ENCODE results near the gene EVC2. TPM values are rescaled to one million over a fixed set of nuclear protein-coding genes. Genes with fewer than 3 reads are reported as not detected.

EVC2 gene
- total and polyA plus RNA-seq, 12 donors = 0.66 to 3.4 (median 1.7) TPM

- Histone ChIP-seq H3K4me1 (replicated peaks in 1 of 2) (no peaks in the 10 kb centered on the region), H3K36me3 (replicated peaks in 1 of 2) (no peaks in the 10 kb centered on the region), H3K27me3 (no peaks in the 10 kb centered on the region), H3K9me3 (replicated peaks in 1 of 3) (no peaks in the 10 kb centered on the region), H3K27ac (no peak overlapping the region), H3K4me3 (no peak overlapping the region)
- 86 to 92% (median 91%) methylated on average over 5 of the region's 5 CpGs for WGBS, 4 donors
- DNase-seq = no peak
- TF ChIP-seq POLR2A (IDR thresholded peaks at IDR 0.05) = no peak
- no peak for TF ChIP-seq CTCF (IDR thresholded peaks at IDR 0.05)
- intact Hi-C loops (cut with DNase I) = no loop called here
Observed at GRCh38 chr4:5569451-5569850, 138.9 kb downstream of the EVC2 start.

- H3K36me3 ChIP-seq (replicated peaks in 1 of 2) = no peaks in the 10 kb centered on the region
- H3K4me3 ChIP-seq = no peak overlapping the region
- no peak for DNase-seq
- no peak overlapping the region for H3K27ac ChIP-seq
- no peaks in the 10 kb centered on the region for H3K4me1 ChIP-seq (replicated peaks in 1 of 2)
- no peaks in the 10 kb centered on the region for H3K9me3 ChIP-seq (replicated peaks in 1 of 3)
- WGBS, 4 donors = 84 to 100% (median 91%) methylated on average over 4 to 6 of the region's 6 CpGs
- intact Hi-C loops (cut with DNase I) = no loop called here
- H3K27me3 ChIP-seq = no peaks in the 10 kb centered on the region
- no peak for TF ChIP-seq POLR2A (IDR thresholded peaks at IDR 0.05)
Observed at GRCh38 chr4:5568931-5569330, 139.4 kb downstream of the EVC2 start.

GRCh38 chr4:5568336-5568735 lies 140.0 kb downstream of the EVC2 start:
- Histone ChIP-seq H3K36me3 (replicated peaks in 1 of 2) (no peaks in the 10 kb centered on the region), H3K27me3 (no peaks in the 10 kb centered on the region), H3K4me3 (no peak overlapping the region), H3K9me3 (replicated peaks in 1 of 3) (no peaks in the 10 kb centered on the region), H3K4me1 (replicated peaks in 1 of 2) (no peaks in the 10 kb centered on the region), H3K27ac (no peak overlapping the region)
- intact Hi-C loops (cut with DNase I) = no loop called here
- no peak for DNase-seq
- no peak for TF ChIP-seq POLR2A (IDR thresholded peaks at IDR 0.05)
- no peak for TF ChIP-seq CTCF (IDR thresholded peaks at IDR 0.05)
- 91 to 95% (median 93%) methylated on average over 20 of the region's 20 CpGs for WGBS, 4 donors

- TF ChIP-seq POLR2A (IDR thresholded peaks at IDR 0.05) = no peak
- TF ChIP-seq CTCF (IDR thresholded peaks at IDR 0.05) = no peak
- Histone ChIP-seq H3K9me3 (replicated peaks in 1 of 3) (no peaks in the 10 kb centered on the region), H3K4me3 (no peak overlapping the region), H3K27me3 (no peaks in the 10 kb centered on the region), H3K4me1 (replicated peaks in 1 of 2) (no peaks in the 10 kb centered on the region), H3K27ac (no peak overlapping the region), H3K36me3 (replicated peaks in 1 of 2) (no peaks in the 10 kb centered on the region)
- WGBS, 4 donors = 68 to 87% (median 77%) methylated on average over 5 to 7 of the region's 7 CpGs
- no peak for DNase-seq
- intact Hi-C loops (cut with DNase I) = no loop called here
Observed at GRCh38 chr4:5566991-5567390, 141.4 kb downstream of the EVC2 start.

- Histone ChIP-seq H3K27me3 (no peaks in the 10 kb centered on the region), H3K27ac (no peak overlapping the region), H3K36me3 (replicated peaks in 1 of 2) (no peaks in the 10 kb centered on the region), H3K4me1 (replicated peaks in 1 of 2) (no peaks in the 10 kb centered on the region), H3K4me3 (no peak overlapping the region), H3K9me3 (replicated peaks in 1 of 3) (no peaks in the 10 kb centered on the region)
- intact Hi-C loops (cut with DNase I) = no loop called here
- 85 to 99% (median 91%) methylated on average over 6 of the region's 6 CpGs for WGBS, 4 donors
- no peak for TF ChIP-seq POLR2A (IDR thresholded peaks at IDR 0.05)
- TF ChIP-seq CTCF (IDR thresholded peaks at IDR 0.05) = no peak
- no peak for DNase-seq
Observed at GRCh38 chr4:5566526-5566925, 141.8 kb downstream of the EVC2 start.
